SJSA1 (cell line): Measurements from ENCODE around the gene PVALEF. TPM values are rescaled to one million over a fixed set of nuclear protein-coding genes. Genes with fewer than 3 reads are reported as not detected.

Experiments
- DNase-seq, 2 experiments: peaks; one replicate each; pipeline ENCODE4 v3.0.0-alpha.2; 2015 to 2020; ENCODE audit warnings: low spot score in 2 of 2, low read depth in 1 of 2
- H3K27ac ChIP-seq: fragments of 250-450 bp; sonication (Bioruptor Pico); 2 replicates; pipeline ENCODE4 v1.5.1; 2020; ENCODE audit warnings: mild to moderate bottlenecking, moderate library complexity
- H3K27me3 ChIP-seq: fragments of 250-450 bp; sonication (Bioruptor Pico); replicated peaks from 2 replicates; pipeline ENCODE4 v1.5.1; 2020; ENCODE audit warnings: mild to moderate bottlenecking, moderate library complexity
- H3K36me3 ChIP-seq: fragments of 250-450 bp; sonication (Bioruptor Pico); 2 replicates; pipeline ENCODE4 v1.5.1; 2020; ENCODE audit warnings: mild to moderate bottlenecking
- H3K4me1 ChIP-seq: fragments of 250-450 bp; sonication (Bioruptor Pico); replicated peaks from 2 replicates; pipeline ENCODE4 v1.6.1; 2021; ENCODE audit warnings: mild to moderate bottlenecking
- H3K4me3 ChIP-seq: fragments of 250-450 bp; sonication (Bioruptor Pico); 2 replicates; pipeline ENCODE4 v1.5.1; 2020; ENCODE audit warnings: mild to moderate bottlenecking
- H3K9me3 ChIP-seq: fragments of 250-450 bp; sonication (Bioruptor Pico); replicated peaks from 2 replicates; pipeline ENCODE4 v1.5.1; 2020; ENCODE audit warnings: mild to moderate bottlenecking
- total RNA-seq: library from RNA; depleted of rRNA; stranded (reverse); fragments of >200 nt; shearing (Covaris generic); gene quantifications from 2 replicates; pipeline ENCODE4 v1.2.3, GENCODE V29; 2014

PVALEF gene
- total RNA-seq, 1 experiment from 2014 or later, result not detected

DNA sequence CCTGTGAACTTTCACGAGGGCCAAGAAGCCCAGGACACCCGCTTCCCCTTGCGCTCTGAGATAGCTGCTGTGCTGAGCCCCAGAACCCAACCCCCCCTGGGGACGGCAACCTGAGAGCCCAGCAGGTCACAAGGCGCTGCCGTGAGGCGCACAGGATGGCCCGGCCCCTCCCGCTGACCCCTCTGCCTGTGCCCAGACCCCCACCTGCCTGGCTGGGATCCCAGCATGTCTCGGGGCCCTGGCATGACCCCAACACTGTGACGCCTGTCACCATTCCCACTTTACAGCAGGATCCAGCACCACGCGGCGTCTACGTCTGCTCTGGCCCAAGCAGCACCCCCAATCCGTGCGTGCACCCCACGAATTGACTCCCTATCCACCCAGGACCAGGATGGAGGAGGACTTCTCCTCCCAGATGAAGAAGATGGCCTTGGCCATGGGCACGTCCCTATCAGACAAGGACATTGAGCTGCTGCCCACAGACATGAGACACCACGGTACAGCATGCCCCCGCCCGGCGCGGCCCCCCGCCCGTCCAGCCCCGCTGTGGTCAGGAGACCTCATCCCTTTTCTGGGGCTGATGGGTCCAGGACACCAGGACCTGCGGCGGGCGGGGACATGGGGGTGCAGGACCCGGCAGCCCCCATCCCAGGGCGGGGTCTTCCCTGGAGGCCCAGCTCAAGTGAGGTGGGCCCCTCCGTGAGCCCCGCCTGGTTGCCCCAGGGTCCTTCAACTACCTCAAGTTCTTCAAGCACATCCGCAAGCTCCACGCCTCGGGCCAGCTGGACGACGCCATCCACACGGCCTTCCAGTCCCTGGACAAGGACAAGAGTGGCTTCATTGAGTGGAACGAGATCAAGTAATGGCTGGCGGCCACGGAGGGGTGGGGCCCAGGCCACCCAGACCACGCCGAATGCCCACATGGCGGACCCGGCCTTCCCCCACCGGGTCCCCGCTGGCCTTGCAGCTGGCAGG, 15.8 kb downstream of the PVALEF start:
- H3K9me3 ChIP-seq, result no peaks in the 10 kb centered on the region; the same call in 1 of the 2 replicates
- H3K27ac ChIP-seq, result no peak overlapping the region
- H3K27me3 ChIP-seq, result peaks cover 20% of the 10 kb centered on the region
- H3K4me1 ChIP-seq, result no peaks in the 10 kb centered on the region
- no peaks in the 10 kb centered on the region for H3K36me3 ChIP-seq
- DNase-seq, result no peak
- H3K4me3 ChIP-seq, result no peak overlapping the region

DNA sequence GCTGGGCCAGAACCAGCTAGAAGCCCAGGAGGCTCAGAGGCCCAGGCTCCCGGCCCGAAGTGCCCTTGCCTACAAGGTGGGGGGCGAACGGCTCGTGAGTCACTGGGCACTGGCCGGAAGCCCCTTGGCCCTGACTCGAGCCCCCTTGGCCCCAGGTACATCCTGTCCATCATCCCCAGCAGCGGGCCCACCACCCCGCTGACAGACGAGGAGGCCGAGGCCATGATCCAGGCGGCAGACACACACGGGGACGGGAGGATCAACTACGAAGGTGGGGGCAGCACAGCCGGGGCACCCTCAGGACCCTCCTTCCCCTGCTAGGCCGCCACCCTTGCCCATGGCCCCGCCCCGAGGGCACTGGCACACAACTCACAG, 16.5 kb downstream of the PVALEF start:
- DNase-seq, result no peak
- Histone ChIP-seq H3K4me3 (no peak overlapping the region), H3K4me1 (no peaks in the 10 kb centered on the region), H3K27me3 (peaks cover 20% of the 10 kb centered on the region), H3K36me3 (no peaks in the 10 kb centered on the region), H3K27ac (no peak overlapping the region), H3K9me3 (no peaks in the 10 kb centered on the region; the same call in 1 of the 2 replicates)

- no peaks in the 10 kb centered on the region; the same call in 1 of the 2 replicates for H3K9me3 ChIP-seq
- no peak overlapping the region for H3K27ac ChIP-seq
- no peak for DNase-seq
- no peak overlapping the region for H3K4me3 ChIP-seq
- no peaks in the 10 kb centered on the region for H3K36me3 ChIP-seq
- H3K27me3 ChIP-seq, result peaks cover 20% of the 10 kb centered on the region
- H3K4me1 ChIP-seq, result no peaks in the 10 kb centered on the region
These were observed 17.3 kb downstream of the PVALEF start for GRCh38 chr17:81182596-81182995.

- H3K27me3 ChIP-seq, result peaks cover 20% of the 10 kb centered on the region
- H3K4me3 ChIP-seq, result no peak overlapping the region
- H3K36me3 ChIP-seq, result peaks cover 2% of the 10 kb centered on the region; the same call in 1 of the 2 replicates
- no peaks in the 10 kb centered on the region for H3K4me1 ChIP-seq
- no peak overlapping the region for H3K27ac ChIP-seq
- H3K9me3 ChIP-seq, result no peaks in the 10 kb centered on the region; the same call in 1 of the 2 replicates
- no peak for DNase-seq
These were observed 18.0 kb downstream of the PVALEF start for GRCh38 chr17:81183316-81183715.

DNA sequence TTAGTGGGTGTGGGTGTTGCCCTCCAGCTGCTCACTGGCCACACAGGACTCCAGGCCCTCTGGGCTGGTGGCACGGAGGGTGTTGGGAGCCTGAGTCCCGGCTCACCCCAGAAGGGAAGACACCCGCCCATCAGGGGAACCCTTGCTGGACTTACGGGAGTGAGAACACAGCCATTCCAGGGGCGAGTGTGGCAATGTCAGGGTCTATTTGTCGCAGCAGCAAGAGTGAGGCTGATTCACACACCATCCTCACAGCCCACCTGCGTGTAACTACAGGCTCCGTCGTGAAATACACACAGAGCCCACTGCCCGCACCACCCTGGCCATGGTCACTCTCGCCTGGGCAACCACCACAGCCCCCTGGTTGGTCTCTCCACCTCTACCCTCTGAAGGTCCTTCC, 18.5 kb downstream of the PVALEF start:
- Histone ChIP-seq H3K27me3 (peaks cover 20% of the 10 kb centered on the region), H3K9me3 (no peaks in the 10 kb centered on the region; the same call in 1 of the 2 replicates), H3K27ac (no peak overlapping the region), H3K36me3 (peaks cover 7% of the 10 kb centered on the region), H3K4me1 (no peaks in the 10 kb centered on the region), H3K4me3 (no peak overlapping the region)
- DNase-seq, result no peak

DNA sequence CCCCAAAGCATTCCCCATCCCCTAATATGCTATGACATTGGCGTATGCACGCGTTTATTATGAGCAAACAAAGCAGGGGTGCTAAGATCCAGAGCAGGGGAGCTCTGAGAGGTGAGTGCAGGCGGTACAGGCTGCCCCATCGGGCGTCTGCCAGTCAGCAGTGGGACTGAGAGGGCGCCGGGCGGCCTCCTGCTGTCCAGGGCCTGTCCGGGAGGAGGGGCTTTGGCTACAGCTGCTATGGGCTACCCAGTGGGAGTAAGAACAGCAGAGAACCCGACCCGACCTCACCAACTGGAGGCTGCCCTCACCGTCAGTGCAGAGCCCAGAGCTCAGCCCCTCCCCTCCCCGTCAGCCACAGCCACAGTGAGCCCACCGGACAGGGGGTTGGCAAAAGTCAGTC, 19.2 kb downstream of the PVALEF start:
- DNase-seq, result no peak
- Histone ChIP-seq H3K4me3 (no peak overlapping the region), H3K36me3 (peaks cover 15% of the 10 kb centered on the region), H3K4me1 (no peaks in the 10 kb centered on the region), H3K9me3 (no peaks in the 10 kb centered on the region; the same call in 1 of the 2 replicates), H3K27ac (no peak overlapping the region), H3K27me3 (peaks cover 20% of the 10 kb centered on the region)

DNA sequence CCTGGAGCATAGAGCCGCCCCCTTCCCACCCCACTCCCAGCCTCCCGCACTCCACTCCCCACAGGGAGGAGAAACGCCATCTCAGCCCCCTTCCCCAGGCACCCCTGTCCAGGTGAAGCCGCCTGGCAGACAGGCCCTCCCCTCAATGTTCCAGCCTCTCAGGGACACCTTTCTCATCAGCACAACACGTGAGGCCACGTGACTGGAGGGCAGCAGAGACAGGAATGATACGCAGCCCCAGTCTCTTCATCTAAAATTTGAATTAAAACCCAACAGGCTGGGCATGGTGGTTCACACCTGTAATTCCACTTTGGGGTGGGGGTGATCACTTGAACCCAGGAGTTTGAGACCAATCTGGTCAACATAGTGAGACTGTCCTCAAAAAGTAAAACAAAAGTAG, 20.9 kb downstream of the PVALEF start:
- H3K4me1 ChIP-seq, result no peaks in the 10 kb centered on the region
- H3K27me3 ChIP-seq, result peaks cover 20% of the 10 kb centered on the region
- peaks cover 27% of the 10 kb centered on the region for H3K36me3 ChIP-seq
- H3K4me3 ChIP-seq, result no peak overlapping the region
- no peaks in the 10 kb centered on the region; the same call in 1 of the 2 replicates for H3K9me3 ChIP-seq
- H3K27ac ChIP-seq, result no peak overlapping the region
- DNase-seq, result no peak

GRCh38 chr17:81187120-81187519, 21.8 kb downstream of the PVALEF start:
- Histone ChIP-seq H3K27ac (no peak overlapping the region), H3K36me3 (peaks cover 30% of the 10 kb centered on the region), H3K4me3 (no peak overlapping the region), H3K27me3 (peaks cover 20% of the 10 kb centered on the region), H3K9me3 (no peaks in the 10 kb centered on the region; the same call in 1 of the 2 replicates), H3K4me1 (no peaks in the 10 kb centered on the region)
- no peak for DNase-seq

DNA sequence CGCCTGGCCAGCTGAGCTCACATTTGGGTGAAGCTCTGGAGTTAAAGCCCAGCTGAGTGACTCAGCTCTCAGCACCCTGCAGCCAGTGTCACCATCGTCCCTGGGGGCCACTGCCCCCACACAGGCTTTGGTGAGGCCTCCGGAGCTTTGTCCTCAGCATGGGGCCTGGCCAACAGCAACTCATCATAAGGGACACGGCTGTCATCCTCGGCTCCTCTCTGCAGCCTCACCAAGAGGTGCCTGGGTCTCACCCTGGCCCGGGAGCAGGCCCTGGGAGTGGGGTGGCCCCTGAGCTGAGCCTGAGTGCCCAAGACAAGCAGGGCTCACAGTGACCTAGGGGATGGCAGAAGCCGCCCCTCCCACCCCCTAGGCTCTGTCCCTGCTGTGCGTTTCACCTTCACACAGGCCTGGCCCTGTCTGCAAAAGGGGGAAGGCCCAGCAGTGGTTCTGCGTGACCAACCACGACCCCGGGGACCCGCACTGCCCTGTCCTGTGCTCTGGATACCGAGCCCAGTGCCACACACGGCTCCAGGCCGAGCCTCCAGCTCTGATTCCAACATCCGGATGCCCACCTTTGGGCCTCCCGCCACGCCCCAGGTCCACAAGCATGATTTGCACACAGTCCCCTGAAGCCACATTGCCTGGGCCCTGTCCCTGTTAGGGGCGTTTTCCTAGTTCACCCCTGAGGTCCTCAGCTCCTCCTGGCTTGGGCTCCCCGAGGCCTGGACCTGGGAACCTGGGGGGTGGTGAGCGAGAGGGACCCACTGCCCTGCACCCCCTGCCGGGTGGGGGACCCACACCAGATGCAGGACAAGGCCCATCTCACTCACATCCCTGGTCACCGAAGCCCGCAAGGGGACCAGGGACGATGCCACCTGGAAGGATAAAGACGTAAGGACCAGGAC, 22.5 kb downstream of the PVALEF start:
- Histone ChIP-seq H3K4me3 (no peak overlapping the region), H3K27ac (no peak overlapping the region), H3K4me1 (no peaks in the 10 kb centered on the region; the same call in 1 of the 2 replicates), H3K9me3 (no peaks in the 10 kb centered on the region; the same call in 1 of the 2 replicates), H3K27me3 (peaks cover 20% of the 10 kb centered on the region), H3K36me3 (peaks cover 30% of the 10 kb centered on the region)
- no peak for DNase-seq

DNA sequence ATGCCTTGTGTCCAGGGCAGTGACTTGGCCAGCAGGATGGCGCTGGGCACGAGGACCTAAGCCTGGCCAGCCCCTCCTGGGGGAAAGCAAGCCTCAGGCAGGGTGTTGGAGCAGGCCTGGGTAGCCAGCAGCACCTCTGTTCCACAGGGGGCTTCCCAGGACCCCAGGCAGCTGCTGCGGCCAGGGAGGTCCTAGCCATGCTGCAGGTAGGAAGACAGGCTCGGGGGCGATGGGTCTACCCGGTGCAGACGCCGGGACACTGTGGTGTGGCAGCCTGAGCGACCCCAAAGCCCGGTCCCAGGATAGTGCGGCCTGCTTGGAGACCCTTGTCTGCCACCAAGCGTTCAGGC, 23.2 kb downstream of the PVALEF start:
- H3K4me3 ChIP-seq, result no peak overlapping the region
- H3K36me3 ChIP-seq, result peaks cover 32% of the 10 kb centered on the region
- peaks cover 18% of the 10 kb centered on the region for H3K27me3 ChIP-seq
- no peak overlapping the region for H3K27ac ChIP-seq
- no peaks in the 10 kb centered on the region; the same call in 1 of the 2 replicates for H3K9me3 ChIP-seq
- DNase-seq, result no peak
- no peaks in the 10 kb centered on the region; the same call in 1 of the 2 replicates for H3K4me1 ChIP-seq

- H3K4me1 ChIP-seq, result no peaks in the 10 kb centered on the region; the same call in 1 of the 2 replicates
- peaks cover 15% of the 10 kb centered on the region for H3K27me3 ChIP-seq
- H3K36me3 ChIP-seq, result peaks cover 38% of the 10 kb centered on the region
- DNase-seq, result no peak
- H3K9me3 ChIP-seq, result no peaks in the 10 kb centered on the region
- H3K27ac ChIP-seq, result no peak overlapping the region
- no peak overlapping the region for H3K4me3 ChIP-seq
These were observed 23.7 kb downstream of the PVALEF start for GRCh38 chr17:81189016-81189415.

GRCh38 chr17:81189670-81190530, 24.6 kb downstream of the PVALEF start:
- no peak overlapping the region for H3K4me3 ChIP-seq
- H3K27ac ChIP-seq, result no peak overlapping the region
- no peak for DNase-seq
- peaks cover 7% of the 10 kb centered on the region for H3K27me3 ChIP-seq
- no peaks in the 10 kb centered on the region for H3K9me3 ChIP-seq
- no peaks in the 10 kb centered on the region; the same call in 1 of the 2 replicates for H3K4me1 ChIP-seq
- peaks cover 47% of the 10 kb centered on the region for H3K36me3 ChIP-seq

DNA sequence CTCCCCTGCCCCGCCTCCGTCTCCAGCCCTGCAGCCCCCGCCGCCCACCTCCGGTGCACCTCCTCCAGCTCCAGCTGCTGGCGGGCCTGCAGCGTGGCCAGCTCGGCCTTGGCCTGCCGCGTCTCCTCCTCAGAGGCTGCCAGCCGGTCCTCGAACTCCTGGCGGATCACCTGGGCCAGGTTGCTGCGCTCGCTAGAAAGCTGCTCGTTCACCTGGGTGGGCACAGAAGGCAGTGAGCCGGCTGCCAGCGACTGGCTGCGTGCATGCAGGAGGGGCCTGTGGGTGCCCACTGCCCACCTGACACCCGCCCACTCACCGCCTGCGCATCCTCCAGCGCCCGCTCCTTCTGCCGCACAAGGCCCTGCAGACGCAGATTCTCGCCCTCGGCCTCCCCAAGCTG, 25.3 kb downstream of the PVALEF start:
- H3K27ac ChIP-seq, result no peak overlapping the region
- H3K27me3 ChIP-seq, result no peaks in the 10 kb centered on the region
- no peak for DNase-seq
- H3K36me3 ChIP-seq, result peaks cover 54% of the 10 kb centered on the region
- H3K4me3 ChIP-seq, result no peak overlapping the region
- no peaks in the 10 kb centered on the region; the same call in 1 of the 2 replicates for H3K4me1 ChIP-seq
- H3K9me3 ChIP-seq, result no peaks in the 10 kb centered on the region
